ENCODE measurements around the gene ZYG11B. TPM values are rescaled to one million over a fixed set of nuclear protein-coding genes. Genes with fewer than 3 reads are reported as not detected.
"Not testable (repeated sequence)": the region's sequence is repeated elsewhere in the genome, so short reads cannot be mapped to it uniquely, and the experiment has no call there.

Gene ZYG11B
- total RNA-seq, 2 donors from 2014 or later: 41.6 to 46.8 TPM

DNA sequence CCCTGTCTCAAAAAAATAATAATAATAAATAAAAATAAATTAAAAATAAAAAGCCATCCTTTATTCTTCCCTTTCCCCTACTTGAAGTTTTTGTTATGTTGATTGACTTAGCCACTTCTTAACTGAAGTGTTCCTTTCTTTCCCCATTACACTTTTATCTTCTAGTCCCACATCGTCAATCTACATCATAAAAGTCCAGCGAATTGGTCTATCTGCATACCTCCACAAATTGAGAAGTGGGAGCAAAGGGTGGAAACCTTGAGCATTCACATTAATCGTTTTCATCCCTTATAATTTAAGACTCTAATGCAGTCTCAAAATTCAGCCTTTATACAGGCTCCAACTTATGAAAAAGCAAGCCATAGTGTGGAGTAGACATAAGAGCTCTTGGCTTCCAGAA is 109.8 kb downstream of the ZYG11B start:
- ATAC-seq (ENCODE audit: insufficient number of reproducible peaks, low FRiP score, low read depth) (no peak), DNase-seq (ENCODE audit: low spot score) (no peak)
- TF ChIP-seq, protein P1, sequence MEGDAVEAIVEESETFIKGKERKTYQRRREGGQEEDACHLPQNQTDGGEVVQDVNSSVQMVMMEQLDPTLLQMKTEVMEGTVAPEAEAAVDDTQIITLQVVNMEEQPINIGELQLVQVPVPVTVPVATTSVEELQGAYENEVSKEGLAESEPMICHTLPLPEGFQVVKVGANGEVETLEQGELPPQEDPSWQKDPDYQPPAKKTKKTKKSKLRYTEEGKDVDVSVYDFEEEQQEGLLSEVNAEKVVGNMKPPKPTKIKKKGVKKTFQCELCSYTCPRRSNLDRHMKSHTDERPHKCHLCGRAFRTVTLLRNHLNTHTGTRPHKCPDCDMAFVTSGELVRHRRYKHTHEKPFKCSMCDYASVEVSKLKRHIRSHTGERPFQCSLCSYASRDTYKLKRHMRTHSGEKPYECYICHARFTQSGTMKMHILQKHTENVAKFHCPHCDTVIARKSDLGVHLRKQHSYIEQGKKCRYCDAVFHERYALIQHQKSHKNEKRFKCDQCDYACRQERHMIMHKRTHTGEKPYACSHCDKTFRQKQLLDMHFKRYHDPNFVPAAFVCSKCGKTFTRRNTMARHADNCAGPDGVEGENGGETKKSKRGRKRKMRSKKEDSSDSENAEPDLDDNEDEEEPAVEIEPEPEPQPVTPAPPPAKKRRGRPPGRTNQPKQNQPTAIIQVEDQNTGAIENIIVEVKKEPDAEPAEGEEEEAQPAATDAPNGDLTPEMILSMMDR (IDR thresholded peaks at IDR 0.05): no peak
- H3K27me3 ChIP-seq (replicated peaks; ENCODE audit: insufficient read depth): no peaks in the 10 kb centered on the region
- H3K4me1 ChIP-seq (ENCODE audit: control insufficient read depth in 1 of 2, low read depth in 2 of 2): no peaks in the 10 kb centered on the region
- H3K4me3 ChIP-seq: no peak overlapping the region
- H3K36me3 ChIP-seq: no peaks in the 10 kb centered on the region
- H3K27ac ChIP-seq: no peak overlapping the region
- H3K9me3 ChIP-seq: no peaks in the 10 kb centered on the region

DNA sequence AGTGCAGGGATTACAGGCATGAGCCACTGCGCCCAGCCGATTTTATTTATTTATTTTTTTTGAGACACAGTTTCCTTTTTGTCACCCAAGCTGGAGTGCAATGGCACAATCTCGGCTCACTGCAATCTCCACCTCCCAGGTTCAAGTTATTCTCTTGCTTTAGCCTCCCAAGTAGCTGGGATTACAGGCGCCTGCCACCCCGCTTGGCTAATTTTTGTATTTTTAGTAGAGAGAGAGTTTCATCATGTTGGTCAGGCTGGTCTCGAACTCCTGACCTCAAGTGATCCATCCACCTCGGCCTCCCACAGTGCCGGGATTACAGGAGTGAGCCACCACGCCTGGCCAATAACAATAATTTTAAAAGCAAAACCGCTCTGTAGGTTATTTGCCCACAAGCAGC is 112.9 kb downstream of the ZYG11B start:
- not testable (repeated sequence) for H3K4me3 ChIP-seq; DNase-seq (ENCODE audit: low spot score); H3K27me3 ChIP-seq (replicated peaks; ENCODE audit: insufficient read depth); H3K9me3 ChIP-seq; ATAC-seq (ENCODE audit: insufficient number of reproducible peaks, low FRiP score, low read depth); H3K36me3 ChIP-seq; H3K27ac ChIP-seq
- H3K4me1 ChIP-seq (ENCODE audit: control insufficient read depth in 1 of 2, low read depth in 2 of 2): peaks cover 7 to 16% of the 10 kb centered on the region in 2 donors

DNA sequence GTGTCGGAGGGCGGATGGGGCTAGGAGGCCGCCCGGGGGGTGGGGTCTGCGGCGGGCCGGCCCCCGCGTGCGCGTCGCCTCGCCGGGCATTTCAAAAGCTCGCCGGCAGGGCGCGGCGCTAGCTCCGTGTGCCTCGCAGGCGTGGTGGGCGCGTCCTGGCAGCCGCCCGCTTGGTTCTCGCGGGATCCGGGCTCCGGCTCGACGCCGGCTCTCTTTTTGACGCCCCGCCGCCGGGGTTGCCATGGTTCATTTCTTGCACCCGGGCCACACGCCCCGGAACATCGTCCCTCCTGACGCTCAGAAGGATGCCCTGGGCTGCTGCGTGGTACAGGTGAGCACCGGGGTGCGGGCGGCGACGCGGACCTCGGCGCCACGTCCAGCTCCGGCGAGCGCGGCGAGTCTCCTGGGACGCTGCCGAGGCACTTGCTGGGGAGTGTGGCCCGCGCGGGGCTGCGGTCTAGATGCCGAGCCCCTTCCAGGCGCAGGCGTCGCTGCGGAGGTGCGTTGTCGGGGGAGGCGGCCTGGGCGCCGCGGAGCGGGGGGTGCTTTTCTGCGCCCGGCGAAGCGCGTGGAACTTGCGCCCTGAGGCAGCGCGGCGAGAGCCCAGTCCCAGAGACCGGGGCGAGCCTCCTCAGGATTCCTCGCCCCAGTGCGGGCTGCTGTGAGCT is 116.5 kb downstream of the ZYG11B start, which contains the start of gene ZYG11A:
Gene ZYG11A (plus strand): TSS at position 118 of the 668 bp plus-strand sequence. CDS start 124 bp downstream, at position 242.
- TF ChIP-seq, protein P1 (IDR thresholded peaks at IDR 0.05): peak; percentile 42
- Histone ChIP-seq H3K36me3 (no peaks in the 10 kb centered on the region), H3K4me1 (ENCODE audit: control insufficient read depth in 1 of 2, low read depth in 2 of 2) (peaks cover 7 to 16% of the 10 kb centered on the region in 2 donors), H3K27ac (no peak within 1 kb of the TSS), H3K4me3 (peak within 1 kb of the TSS; percentile 74), H3K9me3 (no peaks in the 10 kb centered on the region), H3K27me3 (replicated peaks; ENCODE audit: insufficient read depth) (no peaks in the 10 kb centered on the region)
- ATAC-seq (ENCODE audit: insufficient number of reproducible peaks, low FRiP score, low read depth) (no peak), DNase-seq (ENCODE audit: low spot score) (no peak)

DNA sequence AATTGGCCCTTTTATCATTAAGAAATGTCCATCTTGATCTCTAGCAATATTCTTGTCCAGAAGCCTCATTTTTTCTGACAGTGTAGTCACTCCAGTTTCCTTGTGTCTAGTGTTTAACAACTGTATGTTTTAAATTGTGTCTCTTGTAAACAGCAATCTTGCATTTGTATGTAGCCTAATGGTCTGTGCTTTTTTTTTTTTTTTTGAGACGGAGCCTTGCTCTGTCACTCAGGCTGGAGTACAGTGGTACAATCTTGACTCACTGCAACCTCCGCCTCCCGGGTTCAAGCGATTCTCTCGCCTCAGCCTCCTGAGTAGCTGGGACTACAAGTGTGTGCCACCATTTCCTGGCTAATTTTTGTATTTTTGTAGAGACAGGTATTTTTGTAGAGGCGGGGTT is 118.9 kb downstream of the ZYG11B start:
- H3K27ac ChIP-seq; H3K9me3 ChIP-seq; DNase-seq (ENCODE audit: low spot score); H3K36me3 ChIP-seq; H3K27me3 ChIP-seq (replicated peaks; ENCODE audit: insufficient read depth); ATAC-seq (ENCODE audit: insufficient number of reproducible peaks, low FRiP score, low read depth); H3K4me3 ChIP-seq: not testable (repeated sequence)
- H3K4me1 ChIP-seq (ENCODE audit: control insufficient read depth in 1 of 2, low read depth in 2 of 2): peaks cover 7 to 16% of the 10 kb centered on the region in 2 donors

DNA sequence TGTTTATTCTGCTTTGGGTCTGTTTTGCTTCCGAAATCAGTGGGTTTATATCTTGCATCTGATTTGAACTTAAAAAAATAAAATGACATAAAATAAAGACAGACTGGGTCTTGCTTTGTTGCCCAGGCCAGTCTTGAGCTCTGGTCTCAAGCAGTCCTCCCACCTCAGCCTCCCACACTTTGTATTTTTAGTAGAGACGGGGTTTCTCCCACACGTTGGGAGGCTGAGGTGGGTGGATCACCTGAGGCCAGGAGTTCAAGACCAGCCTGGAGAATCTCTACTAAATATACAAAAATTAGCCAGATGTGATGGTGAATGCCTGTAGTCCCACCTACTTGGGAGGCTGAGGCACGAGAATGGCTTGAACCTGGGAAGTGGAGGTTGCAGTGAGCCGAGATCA is 122.2 kb downstream of the ZYG11B start:
- H3K4me3 ChIP-seq: no peak overlapping the region

DNA sequence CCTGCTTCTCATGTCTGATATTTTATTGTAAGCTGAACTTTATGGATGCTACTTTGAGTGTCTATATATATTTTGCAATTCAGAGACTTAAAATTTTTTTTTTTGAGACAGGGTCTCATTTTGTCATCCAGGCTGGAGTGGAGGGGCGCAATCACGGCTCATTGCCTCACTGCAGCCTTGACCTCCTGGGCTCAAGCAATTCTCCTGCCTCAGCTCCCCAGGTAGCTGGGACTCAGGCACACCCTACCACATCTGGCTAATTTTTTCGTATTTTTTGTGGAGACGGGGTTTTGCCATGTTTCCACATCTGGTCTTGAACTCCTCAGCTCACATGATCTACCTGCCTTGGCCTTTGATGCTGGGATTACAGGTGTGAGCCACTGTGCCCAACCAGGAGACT is 124.7 kb downstream of the ZYG11B start:
- no peak for ATAC-seq (ENCODE audit: insufficient number of reproducible peaks, low FRiP score, low read depth)
- TF ChIP-seq, protein P1 (IDR thresholded peaks at IDR 0.05): no peak
- no peaks in the 10 kb centered on the region for H3K4me1 ChIP-seq (ENCODE audit: control insufficient read depth in 1 of 2, low read depth in 2 of 2)

More for the DNA sequence above, 122.2 kb downstream of the ZYG11B start:
- Histone ChIP-seq H3K27me3 (replicated peaks; ENCODE audit: insufficient read depth) (no peaks in the 10 kb centered on the region), H3K27ac (no peak overlapping the region), H3K4me1 (ENCODE audit: control insufficient read depth in 1 of 2, low read depth in 2 of 2) (peaks cover 0 to 4% of the 10 kb centered on the region in 2 donors), H3K9me3 (no peaks in the 10 kb centered on the region), H3K36me3 (no peaks in the 10 kb centered on the region)
- TF ChIP-seq, protein P1 (IDR thresholded peaks at IDR 0.05): no peak
- DNase-seq (ENCODE audit: low spot score): no peak
- ATAC-seq (ENCODE audit: insufficient number of reproducible peaks, low FRiP score, low read depth): no peak

More for the DNA sequence above, 124.7 kb downstream of the ZYG11B start:
- Histone ChIP-seq H3K36me3 (no peaks in the 10 kb centered on the region), H3K9me3 (no peaks in the 10 kb centered on the region), H3K27ac (no peak overlapping the region), H3K27me3 (replicated peaks; ENCODE audit: insufficient read depth) (no peaks in the 10 kb centered on the region), H3K4me3 (no peak overlapping the region)
- no peak for DNase-seq (ENCODE audit: low spot score)
